ENCODE results near the gene SPCS1.
"Not testable (repeated sequence)": the region's sequence is repeated elsewhere in the genome, so short reads cannot be mapped to it uniquely, and the experiment has no call there.

The SPCS1 gene

GRCh38 chr3:52719618-52720017, 13.7 kb downstream of the SPCS1 start:
- no peaks in the 10 kb centered on the region for H3K4me1 ChIP-seq (ENCODE audit: control insufficient read depth, low read depth, low read length)
- no peak overlapping the region for H3K27ac ChIP-seq (ENCODE audit: low read length)
- no peak overlapping the region for H3K9ac ChIP-seq (ENCODE audit: low read length)
- H3K9me3 ChIP-seq (ENCODE audit: control insufficient read depth, low read depth, low read length): no peaks in the 10 kb centered on the region
- H3K4me3 ChIP-seq (ENCODE audit: low read length): no peak overlapping the region
- H3K27me3 ChIP-seq (ENCODE audit: control insufficient read depth, insufficient read depth, low read length): no peaks in the 10 kb centered on the region
- peaks cover 7% of the 10 kb centered on the region for H3K36me3 ChIP-seq (ENCODE audit: control insufficient read depth, low read depth, low read length)

GRCh38 chr3:52721002-52721729, 15.3 kb downstream of the SPCS1 start:
- no peak overlapping the region for H3K4me3 ChIP-seq (ENCODE audit: low read length)
- H3K27ac ChIP-seq (ENCODE audit: low read length): no peak overlapping the region

GRCh38 chr3:52721730-52722008, 15.8 kb downstream of the SPCS1 start:
- no peak overlapping the region for H3K4me3 ChIP-seq (ENCODE audit: low read length)

More at GRCh38 chr3:52721002-52721729, 15.3 kb downstream of the SPCS1 start:
- no peaks in the 10 kb centered on the region for H3K4me1 ChIP-seq (ENCODE audit: control insufficient read depth, low read depth, low read length)
- H3K9ac ChIP-seq (ENCODE audit: low read length): no peak overlapping the region
- no peaks in the 10 kb centered on the region for H3K27me3 ChIP-seq (ENCODE audit: control insufficient read depth, insufficient read depth, low read length)
- H3K36me3 ChIP-seq (ENCODE audit: control insufficient read depth, low read depth, low read length): peaks cover 7% of the 10 kb centered on the region
- H3K9me3 ChIP-seq (ENCODE audit: control insufficient read depth, low read depth, low read length): no peaks in the 10 kb centered on the region

GRCh38 chr3:52722491-52722890, 16.6 kb downstream of the SPCS1 start:
- Histone ChIP-seq H3K27me3 (ENCODE audit: control insufficient read depth, insufficient read depth, low read length) (no peaks in the 10 kb centered on the region), H3K4me1 (ENCODE audit: control insufficient read depth, low read depth, low read length) (no peaks in the 10 kb centered on the region), H3K9me3 (ENCODE audit: control insufficient read depth, low read depth, low read length) (no peaks in the 10 kb centered on the region), H3K4me3 (ENCODE audit: low read length) (no peak overlapping the region), H3K9ac (ENCODE audit: low read length) (no peak overlapping the region), H3K27ac (ENCODE audit: low read length) (no peak overlapping the region), H3K36me3 (ENCODE audit: control insufficient read depth, low read depth, low read length) (peaks cover 7% of the 10 kb centered on the region)

More at GRCh38 chr3:52721730-52722008, 15.8 kb downstream of the SPCS1 start:
- no peak overlapping the region for H3K9ac ChIP-seq (ENCODE audit: low read length)
- no peaks in the 10 kb centered on the region for H3K27me3 ChIP-seq (ENCODE audit: control insufficient read depth, insufficient read depth, low read length)
- H3K36me3 ChIP-seq (ENCODE audit: control insufficient read depth, low read depth, low read length): peaks cover 7% of the 10 kb centered on the region
- H3K4me1 ChIP-seq (ENCODE audit: control insufficient read depth, low read depth, low read length): no peaks in the 10 kb centered on the region
- H3K27ac ChIP-seq (ENCODE audit: low read length): no peak overlapping the region
- no peaks in the 10 kb centered on the region for H3K9me3 ChIP-seq (ENCODE audit: control insufficient read depth, low read depth, low read length)

- Histone ChIP-seq H3K9ac (ENCODE audit: low read length) (no peak overlapping the region), H3K9me3 (ENCODE audit: control insufficient read depth, low read depth, low read length) (no peaks in the 10 kb centered on the region), H3K27ac (ENCODE audit: low read length) (no peak overlapping the region), H3K4me1 (ENCODE audit: control insufficient read depth, low read depth, low read length) (no peaks in the 10 kb centered on the region), H3K27me3 (ENCODE audit: control insufficient read depth, insufficient read depth, low read length) (no peaks in the 10 kb centered on the region), H3K36me3 (ENCODE audit: control insufficient read depth, low read depth, low read length) (peaks cover 6% of the 10 kb centered on the region), H3K4me3 (ENCODE audit: low read length) (no peak overlapping the region)
These were observed 18.0 kb downstream of the SPCS1 start for GRCh38 chr3:52723935-52724334.

- Histone ChIP-seq H3K27me3 (ENCODE audit: control insufficient read depth, insufficient read depth, low read length) (no peaks in the 10 kb centered on the region), H3K27ac (ENCODE audit: low read length) (no peak overlapping the region), H3K9me3 (ENCODE audit: control insufficient read depth, low read depth, low read length) (no peaks in the 10 kb centered on the region), H3K4me3 (ENCODE audit: low read length) (no peak overlapping the region), H3K36me3 (ENCODE audit: control insufficient read depth, low read depth, low read length) (peaks cover 3% of the 10 kb centered on the region), H3K9ac (ENCODE audit: low read length) (no peak overlapping the region), H3K4me1 (ENCODE audit: control insufficient read depth, low read depth, low read length) (no peaks in the 10 kb centered on the region)
These were observed 18.6 kb downstream of the SPCS1 start for GRCh38 chr3:52724511-52724910.

- not testable (repeated sequence) for H3K4me1 ChIP-seq (ENCODE audit: control insufficient read depth, low read depth, low read length); H3K27ac ChIP-seq (ENCODE audit: low read length); H3K9me3 ChIP-seq (ENCODE audit: control insufficient read depth, low read depth, low read length); H3K27me3 ChIP-seq (ENCODE audit: control insufficient read depth, insufficient read depth, low read length); H3K4me3 ChIP-seq (ENCODE audit: low read length); H3K9ac ChIP-seq (ENCODE audit: low read length)
- H3K36me3 ChIP-seq (ENCODE audit: control insufficient read depth, low read depth, low read length): peaks cover 18% of the 10 kb centered on the region
These were observed 22.8 kb downstream of the SPCS1 start for GRCh38 chr3:52728753-52729152.

- H3K9ac ChIP-seq (ENCODE audit: low read length): no peak overlapping the region
- no peak overlapping the region for H3K4me3 ChIP-seq (ENCODE audit: low read length)
- H3K27ac ChIP-seq (ENCODE audit: low read length): no peak overlapping the region
- no peaks in the 10 kb centered on the region for H3K9me3 ChIP-seq (ENCODE audit: control insufficient read depth, low read depth, low read length)
- no peaks in the 10 kb centered on the region for H3K27me3 ChIP-seq (ENCODE audit: control insufficient read depth, insufficient read depth, low read length)
- no peaks in the 10 kb centered on the region for H3K4me1 ChIP-seq (ENCODE audit: control insufficient read depth, low read depth, low read length)
- peaks cover 25% of the 10 kb centered on the region for H3K36me3 ChIP-seq (ENCODE audit: control insufficient read depth, low read depth, low read length)
These were observed 24.8 kb downstream of the SPCS1 start for GRCh38 chr3:52730681-52731080.

- H3K4me3 ChIP-seq (ENCODE audit: low read length): no peak overlapping the region
- H3K9ac ChIP-seq (ENCODE audit: low read length): no peak overlapping the region
- no peak overlapping the region for H3K27ac ChIP-seq (ENCODE audit: low read length)
- no peaks in the 10 kb centered on the region for H3K27me3 ChIP-seq (ENCODE audit: control insufficient read depth, insufficient read depth, low read length)
- H3K4me1 ChIP-seq (ENCODE audit: control insufficient read depth, low read depth, low read length): no peaks in the 10 kb centered on the region
- no peaks in the 10 kb centered on the region for H3K9me3 ChIP-seq (ENCODE audit: control insufficient read depth, low read depth, low read length)
- H3K36me3 ChIP-seq (ENCODE audit: control insufficient read depth, low read depth, low read length): peaks cover 29% of the 10 kb centered on the region
These were observed 25.7 kb downstream of the SPCS1 start for GRCh38 chr3:52731590-52731989.

- H3K36me3 ChIP-seq (ENCODE audit: control insufficient read depth, low read depth, low read length): peaks cover 33% of the 10 kb centered on the region
- H3K4me1 ChIP-seq (ENCODE audit: control insufficient read depth, low read depth, low read length): no peaks in the 10 kb centered on the region
- no peaks in the 10 kb centered on the region for H3K27me3 ChIP-seq (ENCODE audit: control insufficient read depth, insufficient read depth, low read length)
- no peak overlapping the region for H3K27ac ChIP-seq (ENCODE audit: low read length)
- H3K4me3 ChIP-seq (ENCODE audit: low read length): no peak overlapping the region
- no peak overlapping the region for H3K9ac ChIP-seq (ENCODE audit: low read length)
- no peaks in the 10 kb centered on the region for H3K9me3 ChIP-seq (ENCODE audit: control insufficient read depth, low read depth, low read length)
These were observed 27.5 kb downstream of the SPCS1 start for GRCh38 chr3:52733256-52733891.

GRCh38 chr3:52739730-52740129, 33.8 kb downstream of the SPCS1 start:
- Histone ChIP-seq H3K27ac (ENCODE audit: low read length) (no peak overlapping the region), H3K9me3 (ENCODE audit: control insufficient read depth, low read depth, low read length) (no peaks in the 10 kb centered on the region), H3K4me1 (ENCODE audit: control insufficient read depth, low read depth, low read length) (no peaks in the 10 kb centered on the region), H3K36me3 (ENCODE audit: control insufficient read depth, low read depth, low read length) (peaks cover 59% of the 10 kb centered on the region), H3K4me3 (ENCODE audit: low read length) (no peak overlapping the region), H3K27me3 (ENCODE audit: control insufficient read depth, insufficient read depth, low read length) (no peaks in the 10 kb centered on the region), H3K9ac (ENCODE audit: low read length) (no peak overlapping the region)

GRCh38 chr3:52742418-52743041, 36.6 kb downstream of the SPCS1 start:
- H3K4me1 ChIP-seq (ENCODE audit: control insufficient read depth, low read depth, low read length): no peaks in the 10 kb centered on the region
- H3K27ac ChIP-seq (ENCODE audit: low read length): no peak overlapping the region
- H3K36me3 ChIP-seq (ENCODE audit: control insufficient read depth, low read depth, low read length): peaks cover 71% of the 10 kb centered on the region
- H3K4me3 ChIP-seq (ENCODE audit: low read length): no peak overlapping the region
- H3K27me3 ChIP-seq (ENCODE audit: control insufficient read depth, insufficient read depth, low read length): no peaks in the 10 kb centered on the region
- no peak overlapping the region for H3K9ac ChIP-seq (ENCODE audit: low read length)
- H3K9me3 ChIP-seq (ENCODE audit: control insufficient read depth, low read depth, low read length): no peaks in the 10 kb centered on the region
